ENCODE measurements around the gene DICER1. TPM values are rescaled to one million over a fixed set of nuclear protein-coding genes. Genes with fewer than 3 reads are reported as not detected.

DICER1 gene
- total and polyA plus RNA-seq, 8 donors: 47.9 to 76.9 (median 50.9) TPM

DNA sequence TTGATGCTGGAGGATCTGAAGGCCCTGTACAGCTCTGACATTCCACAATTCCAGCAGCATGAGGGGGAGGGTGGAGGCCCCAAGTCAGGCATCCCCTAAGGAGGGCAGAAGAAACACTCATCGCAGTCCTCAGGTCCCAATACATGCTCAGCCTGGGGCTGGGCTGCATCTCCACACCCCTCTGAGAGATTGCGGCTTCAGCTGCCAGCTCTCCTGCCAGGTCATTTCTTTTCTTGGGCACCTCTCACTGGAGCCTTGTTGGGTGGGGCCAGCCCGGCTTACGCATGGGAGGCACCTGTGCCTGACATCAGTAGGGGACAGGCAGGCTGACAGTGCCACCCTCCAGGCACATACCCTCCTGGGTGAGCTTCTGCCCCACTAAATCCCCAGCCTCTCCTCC is 89.8 kb downstream of the DICER1 start:
- H3K9me3 ChIP-seq: no peaks in the 10 kb centered on the region
- no peak overlapping the region for H3K4me3 ChIP-seq
- intact Hi-C loops (cut with DNase I): no loop called here
- ATAC-seq: no peak
- H3K36me3 ChIP-seq: no peaks in the 10 kb centered on the region
- TF ChIP-seq, protein P1, sequence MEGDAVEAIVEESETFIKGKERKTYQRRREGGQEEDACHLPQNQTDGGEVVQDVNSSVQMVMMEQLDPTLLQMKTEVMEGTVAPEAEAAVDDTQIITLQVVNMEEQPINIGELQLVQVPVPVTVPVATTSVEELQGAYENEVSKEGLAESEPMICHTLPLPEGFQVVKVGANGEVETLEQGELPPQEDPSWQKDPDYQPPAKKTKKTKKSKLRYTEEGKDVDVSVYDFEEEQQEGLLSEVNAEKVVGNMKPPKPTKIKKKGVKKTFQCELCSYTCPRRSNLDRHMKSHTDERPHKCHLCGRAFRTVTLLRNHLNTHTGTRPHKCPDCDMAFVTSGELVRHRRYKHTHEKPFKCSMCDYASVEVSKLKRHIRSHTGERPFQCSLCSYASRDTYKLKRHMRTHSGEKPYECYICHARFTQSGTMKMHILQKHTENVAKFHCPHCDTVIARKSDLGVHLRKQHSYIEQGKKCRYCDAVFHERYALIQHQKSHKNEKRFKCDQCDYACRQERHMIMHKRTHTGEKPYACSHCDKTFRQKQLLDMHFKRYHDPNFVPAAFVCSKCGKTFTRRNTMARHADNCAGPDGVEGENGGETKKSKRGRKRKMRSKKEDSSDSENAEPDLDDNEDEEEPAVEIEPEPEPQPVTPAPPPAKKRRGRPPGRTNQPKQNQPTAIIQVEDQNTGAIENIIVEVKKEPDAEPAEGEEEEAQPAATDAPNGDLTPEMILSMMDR (IDR thresholded peaks at IDR 0.05): no peak
- H3K27ac ChIP-seq: no peak overlapping the region
- DNase-seq: no peak
- no peaks in the 10 kb centered on the region for H3K4me1 ChIP-seq
- H3K27me3 ChIP-seq: peaks cover 0 to 23% of the 10 kb centered on the region in 2 donors

DNA sequence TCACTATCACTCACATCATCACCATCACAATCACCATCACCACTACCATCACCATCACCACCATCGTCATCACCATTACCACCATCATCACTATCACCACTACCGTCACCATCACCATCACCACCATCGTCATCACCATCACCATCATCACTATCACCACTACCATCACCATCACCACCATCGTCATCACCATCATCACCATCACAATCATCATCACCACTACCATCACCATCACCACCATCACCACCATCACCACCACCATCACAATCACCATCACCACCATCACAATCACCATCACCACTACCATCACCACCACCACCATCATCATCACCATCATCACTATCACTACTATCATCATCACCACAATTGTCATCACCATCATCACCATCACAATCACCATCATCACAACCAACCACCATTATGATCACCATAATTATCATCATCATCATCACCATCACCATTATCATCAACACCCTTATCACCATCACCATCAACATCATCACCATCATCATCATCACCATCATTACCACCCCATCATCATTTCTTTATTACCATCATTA is 90.8 kb downstream of the DICER1 start:
- TF ChIP-seq, protein P1 (IDR thresholded peaks at IDR 0.05): no peak
- DNase-seq (no peak), ATAC-seq (no peak)
- no peaks in the 10 kb centered on the region for H3K36me3 ChIP-seq
- intact Hi-C loops (cut with DNase I): no loop called here
- peaks cover 0 to 18% of the 10 kb centered on the region in 2 donors for H3K27me3 ChIP-seq
- no peak overlapping the region for H3K27ac ChIP-seq
- no peaks in the 10 kb centered on the region for H3K9me3 ChIP-seq
- no peaks in the 10 kb centered on the region for H3K4me1 ChIP-seq
- H3K4me3 ChIP-seq: no peak overlapping the region

DNA sequence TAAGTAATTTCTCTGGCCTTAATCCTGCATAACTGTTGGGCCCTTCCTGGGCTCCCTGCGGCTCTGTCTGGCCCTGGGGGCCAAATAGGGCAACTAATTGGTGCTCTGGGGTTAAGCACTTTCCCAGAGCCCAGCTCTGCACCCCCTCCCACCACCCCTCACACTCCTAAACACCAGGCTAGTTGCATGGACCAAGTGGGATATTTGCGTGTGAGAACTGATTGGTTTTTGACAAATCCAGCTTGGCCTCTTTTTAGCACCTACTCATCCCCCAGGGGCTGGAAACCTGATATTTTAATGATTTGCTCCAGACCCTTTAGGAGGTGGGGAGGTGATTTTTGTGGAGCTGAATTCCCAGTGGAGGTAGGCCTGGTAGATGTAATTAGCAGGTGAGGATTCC is 91.9 kb downstream of the DICER1 start:
- DNase-seq: no peak
- Histone ChIP-seq H3K27ac (no peak overlapping the region), H3K9me3 (no peaks in the 10 kb centered on the region), H3K4me3 (no peak overlapping the region), H3K27me3 (peaks cover 0 to 8% of the 10 kb centered on the region in 2 donors), H3K4me1 (no peaks in the 10 kb centered on the region), H3K36me3 (no peaks in the 10 kb centered on the region)
- no peak for ATAC-seq
- TF ChIP-seq, protein P1 (IDR thresholded peaks at IDR 0.05): no peak
- intact Hi-C loops (cut with DNase I): no loop called here

DNA sequence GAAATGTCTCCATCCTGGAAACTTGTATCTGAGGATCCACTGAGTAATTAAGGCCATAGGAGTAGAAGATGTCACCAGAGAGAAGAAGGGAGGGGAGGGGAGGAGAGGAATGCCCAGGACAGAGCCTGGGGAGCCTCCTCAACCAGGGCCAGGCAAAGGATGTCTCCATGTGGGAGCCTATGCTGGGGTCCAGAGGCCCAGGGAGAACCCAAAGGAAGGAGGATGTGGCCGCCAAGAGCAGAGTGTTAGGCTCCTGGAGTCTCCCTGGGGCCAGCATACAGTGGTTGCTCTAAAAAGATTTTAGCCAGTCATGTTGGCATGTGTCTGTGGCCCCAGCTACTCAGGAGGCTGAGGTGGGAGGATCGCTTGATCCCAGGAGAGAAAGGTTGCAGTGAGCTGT is 92.6 kb downstream of the DICER1 start:
- Histone ChIP-seq H3K4me3 (no peak overlapping the region), H3K4me1 (no peaks in the 10 kb centered on the region), H3K27me3 (peaks cover 0 to 3% of the 10 kb centered on the region in 2 donors), H3K36me3 (no peaks in the 10 kb centered on the region), H3K27ac (no peak overlapping the region), H3K9me3 (no peaks in the 10 kb centered on the region)
- ATAC-seq: no peak
- intact Hi-C loops (cut with DNase I): no loop called here
- DNase-seq: no peak
- TF ChIP-seq, protein P1 (IDR thresholded peaks at IDR 0.05): no peak

DNA sequence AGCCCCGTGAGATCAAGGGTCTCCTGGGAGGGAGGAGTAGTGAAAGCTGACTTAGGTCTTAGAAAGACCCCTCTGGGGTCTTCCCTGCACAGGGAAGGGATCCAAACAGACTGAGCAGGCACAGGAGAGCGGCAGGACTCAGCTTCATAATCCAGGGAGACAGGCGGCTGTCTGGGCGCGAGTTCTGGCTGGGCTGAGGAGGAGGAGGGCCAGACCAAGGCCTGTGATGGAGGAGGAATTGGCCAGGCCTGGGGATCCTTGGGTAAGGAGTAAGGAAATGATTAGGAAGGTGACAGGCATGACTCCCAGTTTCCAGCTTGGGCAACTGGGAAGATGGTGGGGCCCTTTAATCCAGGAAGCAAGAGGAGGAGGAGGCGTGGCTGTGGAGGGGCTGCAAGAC is 93.1 kb downstream of the DICER1 start:
- intact Hi-C loops (cut with DNase I): no loop called here
- no peak for DNase-seq
- Histone ChIP-seq H3K4me3 (no peak overlapping the region), H3K27ac (no peak overlapping the region), H3K4me1 (no peaks in the 10 kb centered on the region), H3K9me3 (no peaks in the 10 kb centered on the region), H3K27me3 (peaks cover 0 to 3% of the 10 kb centered on the region in 2 donors), H3K36me3 (no peaks in the 10 kb centered on the region)
- TF ChIP-seq, protein P1 (IDR thresholded peaks at IDR 0.05): no peak
- no peak for ATAC-seq

All from left lung (tissue), 10 donors.